ENCODE data around the gene IFNL1.
"Not testable (repeated sequence)": the region's sequence is repeated elsewhere in the genome, so short reads cannot be mapped to it uniquely, and the experiment has no call there.

IFNL1 gene

GRCh38 chr19:39296055-39296645 is at the start of gene IFNL1:
Gene IFNL1, plus strand, starts transcription at chr19:39296407. Its CDS starts 15 bp downstream, at chr19:39296422.
- no peak for DNase-seq (ENCODE audit: low read depth in 3 of 3)

- DNase-seq (ENCODE audit: low read depth in 3 of 3): peak in 1 of 3 experiments; percentile 28
Measured at GRCh38 chr19:39246951-39247669, 49.1 kb upstream of the IFNL1 start.

- DNase-seq (ENCODE audit: low read depth in 3 of 3): no peak
Measured at GRCh38 chr19:39247701-39248664, 48.2 kb upstream of the IFNL1 start.

- no peak for DNase-seq (ENCODE audit: low read depth in 3 of 3)
Measured at GRCh38 chr19:39248806-39249205, 47.4 kb upstream of the IFNL1 start, which contains the start of gene IFNL4. Gene IFNL4, minus strand, starts transcription at chr19:39248856.

GRCh38 chr19:39251081-39251480 is 45.1 kb upstream of the IFNL1 start:
- DNase-seq (ENCODE audit: low read depth in 3 of 3): no peak

- DNase-seq (ENCODE audit: low read depth in 3 of 3): no peak
Measured at GRCh38 chr19:39251846-39252245, 44.4 kb upstream of the IFNL1 start.

GRCh38 chr19:39252458-39252857 is 43.7 kb upstream of the IFNL1 start:
- no peak for DNase-seq (ENCODE audit: low read depth in 3 of 3)

GRCh38 chr19:39253374-39254149 is 42.6 kb upstream of the IFNL1 start:
- no peak for DNase-seq (ENCODE audit: low read depth in 3 of 3)

GRCh38 chr19:39254531-39255345 is 41.5 kb upstream of the IFNL1 start:
- DNase-seq (ENCODE audit: low read depth in 3 of 3): no peak

- DNase-seq (ENCODE audit: low read depth in 3 of 3): no peak
Measured at GRCh38 chr19:39257227-39257626, 39.0 kb upstream of the IFNL1 start.

- no peak for DNase-seq (ENCODE audit: low read depth in 3 of 3)
Measured at GRCh38 chr19:39261704-39262103, 34.5 kb upstream of the IFNL1 start.

- DNase-seq (ENCODE audit: low read depth in 3 of 3): no peak
Measured at GRCh38 chr19:39262496-39262895, 33.7 kb upstream of the IFNL1 start.

GRCh38 chr19:39263912-39264305 is 32.3 kb upstream of the IFNL1 start:
- no peak for DNase-seq (ENCODE audit: low read depth in 3 of 3)

GRCh38 chr19:39264306-39265290 is 31.6 kb upstream of the IFNL1 start:
- no peak for DNase-seq (ENCODE audit: low read depth in 3 of 3)

- DNase-seq (ENCODE audit: low read depth in 3 of 3): no peak
Measured at GRCh38 chr19:39265321-39265916, 30.8 kb upstream of the IFNL1 start.

GRCh38 chr19:39268085-39268484 is 28.1 kb upstream of the IFNL1 start, which contains the start of gene IFNL2:
Gene IFNL2, plus strand, starts transcription at chr19:39268396. Its CDS starts 173 bp downstream, at chr19:39268569.
- not testable (repeated sequence) for DNase-seq (ENCODE audit: low read depth in 3 of 3)

GRCh38 chr19:39268531-39269223 is 27.5 kb upstream of the IFNL1 start:
- DNase-seq (ENCODE audit: low read depth in 3 of 3): not testable (repeated sequence)

- not testable (repeated sequence) for DNase-seq (ENCODE audit: low read depth in 3 of 3)
Measured at GRCh38 chr19:39269369-39269768, 26.8 kb upstream of the IFNL1 start.
